Tibial artery (tissue), 4 donors: ENCODE results near the gene LIMS1.
"Not testable (repeated sequence)": the region's sequence is repeated elsewhere in the genome, so short reads cannot be mapped to it uniquely, and the experiment has no call there.

ENCODE experiments used
- DNase-seq, 2 donors: peaks; one replicate each; pipeline ENCODE4 v3.0.0-alpha.2; 2019
- H3K27ac ChIP-seq, 2 donors: fragments of 200-600 bp; sonication (generic) in 1 of 2; 1 replicate in 1 of 2; 2 replicates in 1 of 2; pipeline ENCODE4 v1.5.1; 2018 to 2019; ENCODE audit warnings: mild to moderate bottlenecking in 1 of 2
- H3K27me3 ChIP-seq, 2 donors: fragments of 200-600 bp; sonication (generic) in 1 of 2; one replicate each; pipeline versions ENCODE4 v1.5.1 to v1.6.0; 2016 to 2019
- H3K36me3 ChIP-seq, 3 donors: fragments of 200-600 bp; sonication (generic) in 2 of 3; one replicate each; pipeline ENCODE4 v1.5.1; 2016 to 2019; ENCODE audit warnings: mild to moderate bottlenecking in 2 of 3
- H3K4me1 ChIP-seq, 4 donors: fragments of 200-600 bp; sonication (generic) in 2 of 4; 1 replicate in 3 of 4; 2 replicates in 1 of 4; pipeline ENCODE4 v1.5.1; 2016 to 2019
- H3K4me3 ChIP-seq, 2 donors: fragments of 200-600 bp; sonication (generic) in 1 of 2; 1 replicate in 1 of 2; 2 replicates in 1 of 2; pipeline ENCODE4 v1.5.1; 2018 to 2019; ENCODE audit warnings: mild to moderate bottlenecking in 2 of 2
- H3K9me3 ChIP-seq, 3 donors: fragments of 200-600 bp; sonication (generic) in 1 of 3; one replicate each; pipeline ENCODE4 v1.5.1; 2016 to 2019
- intact Hi-C: fragments of 100-400 bp; cut with DNase I; formaldehyde crosslinking; loops from one replicate; pipeline ENCODE4 v1.15.0; 2023; ENCODE audit warnings: low total_unique reads

The LIMS1 gene

GRCh38 chr2:108658553-108658952, 124.3 kb downstream of the LIMS1 start:
- not testable (repeated sequence) for H3K9me3 ChIP-seq, H3K4me3 ChIP-seq
- H3K4me1 ChIP-seq = peaks cover 0 to 24% (median 6%) of the 10 kb centered on the region in 4 donors

GRCh38 chr2:108661493-108661892, 127.2 kb downstream of the LIMS1 start:
- Histone ChIP-seq H3K4me1 (peaks cover 0 to 30% (median 6%) of the 10 kb centered on the region in 4 donors), H3K27ac (peak overlapping the region; percentile 77 to 83)
- H3K4me3 ChIP-seq, intact Hi-C loops, DNase-seq, H3K27me3 ChIP-seq, H3K36me3 ChIP-seq, H3K9me3 ChIP-seq: not testable (repeated sequence)

More at GRCh38 chr2:108658553-108658952, 124.3 kb downstream of the LIMS1 start:
- DNase-seq, H3K36me3 ChIP-seq, intact Hi-C loops, H3K27ac ChIP-seq, H3K27me3 ChIP-seq: not testable (repeated sequence)

- H3K4me3 ChIP-seq, intact Hi-C loops, H3K27me3 ChIP-seq, H3K9me3 ChIP-seq, H3K36me3 ChIP-seq: not testable (repeated sequence)
- H3K27ac ChIP-seq = peak overlapping the region; percentile 77 to 83
- DNase-seq = peak; percentile 58 to 84
- H3K4me1 ChIP-seq = peaks cover 0 to 32% (median 6%) of the 10 kb centered on the region in 4 donors
Measured at GRCh38 chr2:108662207-108662612, 127.9 kb downstream of the LIMS1 start.

- Histone ChIP-seq H3K27ac (peak overlapping the region; percentile 77 to 83), H3K4me1 (peaks cover 0 to 38% (median 6%) of the 10 kb centered on the region in 4 donors)
- H3K4me3 ChIP-seq, DNase-seq, H3K36me3 ChIP-seq, intact Hi-C loops, H3K9me3 ChIP-seq, H3K27me3 ChIP-seq: not testable (repeated sequence)
Measured at GRCh38 chr2:108663346-108663745, 129.1 kb downstream of the LIMS1 start.

GRCh38 chr2:108664089-108664488, 129.8 kb downstream of the LIMS1 start:
- H3K4me3 ChIP-seq, DNase-seq, H3K36me3 ChIP-seq, H3K27me3 ChIP-seq, intact Hi-C loops, H3K9me3 ChIP-seq: not testable (repeated sequence)
- Histone ChIP-seq H3K4me1 (peaks cover 0 to 38% (median 6%) of the 10 kb centered on the region in 4 donors), H3K27ac (peak overlapping the region in 1 of 2 donors; percentile 30)

- H3K9me3 ChIP-seq, H3K36me3 ChIP-seq, intact Hi-C loops, H3K27ac ChIP-seq, DNase-seq, H3K4me3 ChIP-seq, H3K27me3 ChIP-seq: not testable (repeated sequence)
- peaks cover 0 to 38% (median 6%) of the 10 kb centered on the region in 4 donors for H3K4me1 ChIP-seq
Measured at GRCh38 chr2:108664979-108665378, 130.7 kb downstream of the LIMS1 start.

GRCh38 chr2:108665975-108666374, 131.7 kb downstream of the LIMS1 start:
- intact Hi-C loops, DNase-seq, H3K4me3 ChIP-seq, H3K9me3 ChIP-seq, H3K27me3 ChIP-seq, H3K36me3 ChIP-seq: not testable (repeated sequence)
- peak overlapping the region in 1 of 2 donors; percentile 47 for H3K27ac ChIP-seq
- H3K4me1 ChIP-seq = peaks cover 0 to 38% (median 6%) of the 10 kb centered on the region in 4 donors

GRCh38 chr2:108667140-108667539, 132.9 kb downstream of the LIMS1 start:
- peak overlapping the region in 1 of 2 donors; percentile 35 for H3K27ac ChIP-seq
- H3K4me3 ChIP-seq, H3K27me3 ChIP-seq, H3K9me3 ChIP-seq, intact Hi-C loops, DNase-seq, H3K36me3 ChIP-seq: not testable (repeated sequence)
- H3K4me1 ChIP-seq = peaks cover 0 to 29% (median 2%) of the 10 kb centered on the region in 4 donors

- intact Hi-C loops = not testable (repeated sequence)
Measured at GRCh38 chr2:108670282-108670681, 136.0 kb downstream of the LIMS1 start.

GRCh38 chr2:108672200-108672805, 138.0 kb downstream of the LIMS1 start:
- H3K36me3 ChIP-seq = peaks cover 14 to 22% (median 15%) of the 10 kb centered on the region in 3 donors
- H3K4me3 ChIP-seq, H3K27ac ChIP-seq, H3K27me3 ChIP-seq, H3K4me1 ChIP-seq, H3K9me3 ChIP-seq, DNase-seq, intact Hi-C loops: not testable (repeated sequence)

More at GRCh38 chr2:108670282-108670681, 136.0 kb downstream of the LIMS1 start:
- H3K4me1 ChIP-seq = peaks cover 0 to 18% (median 0%) of the 10 kb centered on the region in 4 donors
- H3K9me3 ChIP-seq, DNase-seq, H3K27me3 ChIP-seq, H3K4me3 ChIP-seq, H3K27ac ChIP-seq: not testable (repeated sequence)
- peaks cover 6 to 16% (median 15%) of the 10 kb centered on the region in 3 donors for H3K36me3 ChIP-seq

- DNase-seq, H3K9me3 ChIP-seq, H3K27me3 ChIP-seq, intact Hi-C loops, H3K27ac ChIP-seq, H3K4me3 ChIP-seq: not testable (repeated sequence)
- Histone ChIP-seq H3K4me1 (peaks cover 0 to 37% (median 10%) of the 10 kb centered on the region in 4 donors), H3K36me3 (peaks cover 15 to 24% (median 21%) of the 10 kb centered on the region in 3 donors)
Measured at GRCh38 chr2:108676522-108676921, 142.3 kb downstream of the LIMS1 start.

- H3K9me3 ChIP-seq, intact Hi-C loops, DNase-seq, H3K27me3 ChIP-seq, H3K4me3 ChIP-seq: not testable (repeated sequence)
- peaks cover 0 to 37% (median 10%) of the 10 kb centered on the region in 4 donors for H3K4me1 ChIP-seq
- peaks cover 15 to 24% (median 17%) of the 10 kb centered on the region in 3 donors for H3K36me3 ChIP-seq
- H3K27ac ChIP-seq = peak overlapping the region in 1 of 2 donors; percentile 49
Measured at GRCh38 chr2:108677239-108677744, 143.0 kb downstream of the LIMS1 start.

GRCh38 chr2:108678198-108678651, 144.0 kb downstream of the LIMS1 start:
- DNase-seq, intact Hi-C loops, H3K4me3 ChIP-seq, H3K9me3 ChIP-seq, H3K27me3 ChIP-seq: not testable (repeated sequence)
- Histone ChIP-seq H3K27ac (peak overlapping the region; percentile 33 to 49), H3K4me1 (peaks cover 0 to 37% (median 10%) of the 10 kb centered on the region in 4 donors), H3K36me3 (peaks cover 12 to 29% (median 15%) of the 10 kb centered on the region in 3 donors)

- H3K4me3 ChIP-seq, H3K9me3 ChIP-seq, intact Hi-C loops, H3K27me3 ChIP-seq, DNase-seq: not testable (repeated sequence)
- Histone ChIP-seq H3K27ac (peak overlapping the region; percentile 33 to 36), H3K4me1 (peaks cover 0 to 37% (median 10%) of the 10 kb centered on the region in 4 donors), H3K36me3 (peaks cover 4 to 33% (median 10%) of the 10 kb centered on the region in 3 donors)
Measured at GRCh38 chr2:108680805-108681204, 146.5 kb downstream of the LIMS1 start.
